Stimulated activated CD4-positive, alpha-beta T cell treated with anti-CD3 and anti-CD28 coated beads, Interleukin-1b, Interleukin-23, amount 100 ng/mL, for 24 hours (primary cell): ENCODE results near the gene SIPA1.
A peak's percentile ranks its signal among the peaks of the same experiment; 100 is the strongest.

Experiments
- DNase-seq, 4 experiments: peaks; one replicate each; pipeline ENCODE4 v3.0.0-alpha.2; 2020; ENCODE audit warnings: low read depth in 4 of 4, low spot score in 1 of 4

Gene SIPA1

DNA sequence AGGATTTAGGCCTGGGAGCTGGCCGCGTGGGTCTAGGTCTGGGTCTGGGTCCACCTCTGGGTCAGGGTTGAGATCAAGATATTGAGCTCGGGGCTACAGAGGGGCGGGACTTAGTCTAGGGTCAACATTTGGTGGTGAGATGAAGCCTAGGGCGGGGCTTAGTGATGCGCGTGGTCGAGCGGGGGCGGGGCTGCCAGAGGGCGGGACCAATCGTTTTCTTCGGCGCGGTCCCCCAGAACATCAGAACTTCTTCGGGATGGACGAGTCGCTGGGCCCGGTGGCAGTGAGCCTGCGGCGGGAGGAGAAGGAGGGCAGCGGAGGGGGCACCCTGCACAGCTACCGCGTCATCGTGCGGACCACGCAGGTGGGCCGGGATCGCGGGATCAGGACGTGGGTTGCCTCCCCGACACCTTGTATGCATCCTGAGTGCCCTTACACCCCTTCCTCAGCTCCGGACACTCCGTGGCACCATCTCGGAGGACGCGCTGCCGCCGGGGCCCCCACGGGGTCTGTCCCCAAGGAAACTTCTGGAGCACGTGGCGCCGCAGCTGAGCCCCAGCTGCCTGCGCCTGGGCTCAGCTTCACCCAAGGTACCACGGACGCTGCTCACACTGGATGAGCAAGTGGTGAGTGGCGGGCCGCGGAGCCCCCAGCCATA lies 4.2 kb downstream of the SIPA1 start:
- no peak for DNase-seq

DNA sequence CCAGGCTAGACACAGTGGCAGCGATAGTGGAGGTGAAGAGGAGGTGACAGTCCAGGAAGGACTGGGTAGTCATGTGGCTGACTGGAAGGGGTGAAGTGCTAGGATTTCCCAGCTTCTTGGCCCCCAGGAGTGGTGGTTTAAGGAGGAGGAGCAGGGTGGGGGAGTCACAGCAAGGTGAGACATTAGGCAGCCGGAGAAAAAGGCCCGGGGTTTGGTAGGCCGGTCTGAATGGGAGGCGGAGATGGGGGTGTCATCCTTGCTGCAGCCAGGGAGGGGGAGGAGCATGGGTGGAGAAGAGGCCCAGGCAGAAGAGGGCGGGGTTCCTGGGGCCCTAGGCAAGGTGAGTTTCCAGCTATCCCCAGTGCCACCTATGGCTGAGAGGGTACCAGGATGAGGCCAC lies 6.1 kb downstream of the SIPA1 start:
- no peak for DNase-seq

DNA sequence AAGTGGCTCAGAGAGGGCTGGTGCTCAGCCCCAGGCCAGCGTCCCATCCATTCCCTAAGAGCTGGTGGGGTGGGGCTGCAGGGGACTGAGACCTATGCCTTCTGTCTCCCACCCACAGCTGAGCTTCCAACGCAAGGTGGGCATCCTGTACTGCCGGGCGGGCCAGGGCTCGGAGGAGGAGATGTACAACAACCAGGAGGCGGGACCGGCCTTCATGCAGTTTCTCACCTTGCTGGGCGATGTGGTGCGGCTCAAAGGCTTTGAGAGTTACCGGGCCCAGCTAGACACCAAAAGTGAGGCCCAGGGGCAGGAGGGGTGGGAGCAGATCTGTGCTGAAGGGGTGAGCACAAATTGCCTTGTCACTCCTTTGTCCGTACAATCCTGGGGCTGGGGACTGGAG lies 6.9 kb downstream of the SIPA1 start:
- no peak for DNase-seq

DNA sequence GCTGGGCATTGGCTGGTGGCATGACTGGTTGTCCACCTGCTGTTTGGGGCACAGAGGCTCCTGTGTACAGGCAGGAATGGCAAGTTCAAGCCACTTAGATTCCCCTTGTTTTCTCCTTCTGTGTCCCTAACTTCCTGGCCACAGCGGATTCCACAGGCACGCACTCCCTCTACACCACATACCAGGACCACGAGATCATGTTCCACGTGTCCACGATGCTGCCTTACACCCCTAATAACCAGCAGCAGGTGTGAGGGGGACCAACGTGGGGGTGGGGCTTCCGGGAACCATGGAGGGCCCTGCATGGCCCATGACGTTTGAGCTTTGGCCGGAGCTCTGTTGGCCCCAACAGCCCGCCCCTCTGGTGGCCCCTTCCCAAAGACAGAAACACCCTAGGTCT lies 7.8 kb downstream of the SIPA1 start:
- no peak for DNase-seq

DNA sequence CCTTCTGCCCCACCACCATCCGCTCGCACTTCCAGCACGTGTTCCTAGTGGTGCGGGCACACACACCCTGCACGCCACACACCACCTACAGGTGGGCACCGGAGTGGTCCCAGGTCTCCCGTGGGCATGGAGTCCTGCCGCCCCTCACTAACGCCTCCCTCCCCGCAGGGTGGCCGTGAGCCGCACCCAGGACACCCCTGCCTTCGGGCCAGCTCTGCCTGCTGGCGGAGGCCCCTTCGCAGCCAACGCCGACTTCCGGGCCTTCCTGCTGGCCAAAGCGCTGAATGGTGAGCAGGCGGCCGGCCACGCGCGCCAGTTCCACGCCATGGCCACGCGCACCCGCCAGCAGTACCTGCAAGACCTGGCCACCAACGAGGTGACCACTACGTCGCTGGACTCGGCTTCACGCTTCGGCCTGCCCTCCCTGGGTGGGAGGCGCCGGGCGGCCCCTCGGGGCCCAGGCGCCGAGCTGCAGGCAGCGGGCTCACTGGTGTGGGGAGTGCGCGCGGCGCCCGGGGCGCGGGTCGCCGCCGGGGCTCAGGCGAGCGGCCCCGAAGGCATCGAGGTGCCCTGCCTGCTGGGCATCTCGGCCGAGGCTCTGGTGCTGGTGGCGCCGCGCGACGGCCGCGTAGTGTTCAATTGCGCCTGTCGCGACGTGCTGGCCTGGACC lies 8.5 kb downstream of the SIPA1 start:
- no peak for DNase-seq

DNA sequence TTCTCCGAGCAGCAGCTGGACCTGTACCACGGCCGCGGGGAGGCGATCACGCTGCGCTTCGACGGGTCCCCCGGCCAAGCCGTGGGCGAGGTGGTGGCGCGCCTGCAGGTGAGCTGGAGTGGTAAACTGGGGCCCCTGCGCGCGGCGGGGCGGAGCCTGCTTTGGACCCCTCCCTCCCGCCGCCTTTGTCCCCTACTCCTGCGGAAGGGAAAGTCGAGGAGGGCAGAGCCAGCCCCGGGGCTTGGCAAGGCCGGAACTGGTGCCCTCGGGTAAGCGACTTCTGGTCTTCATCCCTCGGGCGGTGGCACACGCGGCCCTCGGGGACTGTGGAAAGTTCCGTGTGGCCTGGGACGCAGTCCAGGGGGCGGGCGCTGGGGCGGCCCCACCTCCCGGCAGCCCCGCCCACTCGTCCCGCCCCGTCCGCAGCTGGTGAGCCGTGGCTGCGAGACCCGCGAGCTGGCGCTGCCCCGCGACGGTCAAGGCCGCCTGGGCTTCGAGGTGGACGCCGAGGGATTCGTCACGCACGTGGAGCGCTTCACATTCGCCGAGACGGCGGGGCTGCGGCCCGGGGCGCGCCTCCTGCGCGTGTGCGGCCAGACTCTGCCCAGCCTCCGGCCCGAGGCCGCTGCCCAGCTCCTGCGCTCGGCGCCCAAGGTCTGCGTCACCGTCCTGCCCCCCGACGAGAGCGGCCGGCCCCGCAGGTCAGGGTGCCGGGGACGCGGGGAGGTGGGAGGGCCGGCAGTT lies 9.2 kb downstream of the SIPA1 start:
- no peak for DNase-seq

DNA sequence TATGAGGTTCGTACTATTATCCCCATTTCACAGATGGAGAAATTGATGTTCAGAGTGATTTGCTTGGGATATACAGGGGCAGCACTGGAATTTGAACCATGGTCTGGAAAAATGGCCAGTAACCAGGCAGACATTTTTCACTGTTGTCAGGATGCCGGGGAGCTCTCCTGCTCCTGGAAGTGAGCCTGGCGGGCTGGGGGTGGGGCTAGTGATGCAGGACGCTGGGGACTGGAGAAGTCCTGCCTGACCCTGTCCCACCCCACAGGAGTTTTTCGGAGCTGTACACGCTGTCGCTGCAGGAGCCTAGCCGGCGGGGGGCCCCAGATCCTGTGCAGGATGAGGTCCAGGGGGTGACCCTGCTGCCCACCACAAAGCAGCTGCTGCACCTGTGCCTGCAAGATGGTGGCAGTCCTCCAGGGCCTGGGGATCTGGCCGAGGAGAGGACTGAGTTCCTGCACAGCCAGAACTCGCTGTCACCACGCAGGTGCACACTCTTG lies 11.1 kb downstream of the SIPA1 start:
- no peak for DNase-seq

DNA sequence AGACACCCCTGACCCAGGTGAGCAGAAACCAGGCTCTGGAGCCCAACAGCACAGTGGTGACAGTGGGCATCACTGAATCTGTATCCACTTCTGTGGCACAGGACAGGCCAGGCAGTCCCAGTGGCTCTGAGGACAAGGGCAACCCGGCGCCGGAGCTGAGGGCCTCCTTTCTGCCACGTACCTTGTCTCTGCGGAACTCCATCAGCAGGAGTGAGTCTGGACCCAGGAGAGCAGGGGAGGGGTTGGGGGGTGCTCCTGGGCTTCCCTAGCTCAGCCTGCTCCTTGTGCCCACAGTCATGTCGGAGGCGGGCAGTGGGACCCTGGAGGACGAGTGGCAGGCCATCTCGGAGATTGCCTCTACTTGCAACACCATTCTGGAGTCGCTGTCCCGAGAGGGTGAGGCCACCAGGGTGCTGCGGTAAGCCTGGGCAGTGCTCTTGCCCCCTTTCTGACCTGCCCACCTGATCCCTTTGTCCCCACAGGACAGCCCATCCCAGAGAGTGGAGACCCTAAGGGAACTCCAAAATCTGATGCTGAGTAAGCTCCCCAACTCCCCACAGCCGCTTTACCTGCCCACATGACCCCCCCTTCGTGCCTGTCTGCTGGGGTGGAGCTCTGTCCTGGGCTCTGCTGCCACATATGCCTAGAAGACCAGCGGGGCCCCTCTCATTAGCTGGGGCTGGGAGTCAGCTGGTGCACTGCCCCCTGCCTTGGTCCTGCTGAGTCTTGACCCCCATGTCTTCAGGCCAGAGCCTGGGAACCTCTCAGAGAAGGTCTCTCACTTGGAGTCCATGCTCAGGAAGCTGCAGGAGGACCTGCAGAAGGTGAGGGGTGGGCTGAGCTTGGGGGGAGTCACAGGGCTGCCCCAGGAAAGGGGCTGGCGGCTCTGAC lies 12.0 kb downstream of the SIPA1 start:
- no peak for DNase-seq

DNA sequence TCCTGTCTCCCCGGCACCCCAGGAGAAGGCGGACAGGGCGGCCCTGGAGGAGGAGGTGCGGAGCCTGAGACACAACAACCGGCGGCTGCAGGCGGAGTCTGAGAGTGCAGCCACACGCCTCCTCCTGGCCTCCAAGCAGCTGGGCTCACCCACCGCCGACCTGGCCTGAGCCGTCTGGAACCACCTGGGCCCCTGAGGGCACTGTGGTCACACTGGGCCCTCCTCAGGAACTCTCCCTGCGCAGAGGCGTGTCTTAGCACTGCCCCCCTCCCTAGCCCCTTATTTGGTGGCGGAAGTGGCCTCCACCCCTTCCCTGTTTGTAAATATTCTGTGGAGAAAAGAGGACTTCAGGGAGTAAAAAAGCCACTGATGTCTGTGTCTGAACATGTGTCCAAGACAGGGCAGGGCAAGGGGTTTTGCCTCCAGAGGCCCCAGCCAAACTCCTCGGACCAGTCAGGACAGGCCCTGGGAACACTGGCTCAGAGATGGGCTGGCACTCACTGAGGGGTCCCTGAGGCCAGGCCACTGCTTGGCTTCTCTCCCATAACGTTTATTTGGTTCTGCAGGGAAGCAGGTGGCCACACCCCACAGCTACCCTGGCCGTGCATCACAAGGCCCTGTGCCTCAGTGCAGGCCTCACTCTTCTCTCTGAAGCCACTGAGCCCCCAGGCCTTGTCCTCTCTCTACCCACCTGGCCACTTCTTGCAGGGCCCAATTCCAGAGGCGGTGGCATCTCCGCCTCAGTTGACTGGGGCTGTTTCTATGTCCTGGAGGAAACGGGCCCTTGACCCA lies 12.8 kb downstream of the SIPA1 start:
- no peak for DNase-seq

DNA sequence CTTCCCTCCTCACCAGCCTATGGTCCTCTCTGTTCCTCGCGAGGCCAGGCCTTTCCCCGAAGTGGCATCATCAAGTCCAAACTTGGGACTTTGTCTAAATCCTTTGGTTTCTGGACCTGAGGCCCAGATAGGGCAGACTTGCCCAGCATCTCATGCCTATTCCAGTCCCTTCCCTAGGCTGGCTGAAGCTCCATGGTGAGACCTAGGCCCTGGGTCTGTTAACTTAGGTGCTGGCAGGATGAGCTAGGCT lies 13.4 kb downstream of the SIPA1 start:
- DNase-seq, result no peak

GRCh38 chr11:65651589-65652510 lies 13.9 kb downstream of the SIPA1 start:
- DNase-seq, result no peak

DNA sequence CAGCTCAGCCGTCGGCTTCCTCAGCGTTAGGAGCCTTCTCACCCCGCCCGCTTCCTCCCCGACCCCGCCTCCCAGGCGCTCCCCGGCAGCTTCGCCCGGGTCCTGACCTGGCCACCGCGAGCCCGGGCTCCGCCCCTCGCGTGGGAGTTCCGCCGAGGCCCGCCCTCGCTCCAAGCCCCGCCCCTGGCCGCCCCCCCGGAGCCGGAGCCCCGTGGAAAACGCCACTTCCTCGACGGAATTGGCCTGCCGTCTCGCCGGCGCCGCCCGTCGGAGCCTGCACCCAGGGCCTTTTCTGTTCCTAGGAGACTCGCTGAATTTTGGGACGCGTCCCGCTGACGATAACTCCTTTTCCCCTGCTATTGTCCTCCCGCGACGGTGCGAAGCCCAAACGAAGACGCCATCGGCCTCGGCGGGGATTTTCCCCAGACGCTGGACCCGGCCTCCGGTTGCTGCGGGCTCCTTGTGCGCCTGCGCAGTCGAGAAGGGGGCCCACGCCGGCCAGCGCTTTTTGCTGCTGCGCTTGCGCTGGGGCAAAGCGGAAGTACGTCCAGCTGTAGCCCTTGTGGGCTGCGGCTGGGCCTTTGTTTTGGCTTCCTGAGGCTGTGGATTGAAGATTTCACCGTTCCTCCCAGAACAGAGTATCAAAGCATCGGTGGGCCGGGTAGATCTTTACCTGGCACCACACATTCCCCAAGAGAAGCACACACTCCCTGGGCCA lies 14.8 kb downstream of the SIPA1 start:
- peak; percentile 87 to 95 (median 88) for DNase-seq

DNA sequence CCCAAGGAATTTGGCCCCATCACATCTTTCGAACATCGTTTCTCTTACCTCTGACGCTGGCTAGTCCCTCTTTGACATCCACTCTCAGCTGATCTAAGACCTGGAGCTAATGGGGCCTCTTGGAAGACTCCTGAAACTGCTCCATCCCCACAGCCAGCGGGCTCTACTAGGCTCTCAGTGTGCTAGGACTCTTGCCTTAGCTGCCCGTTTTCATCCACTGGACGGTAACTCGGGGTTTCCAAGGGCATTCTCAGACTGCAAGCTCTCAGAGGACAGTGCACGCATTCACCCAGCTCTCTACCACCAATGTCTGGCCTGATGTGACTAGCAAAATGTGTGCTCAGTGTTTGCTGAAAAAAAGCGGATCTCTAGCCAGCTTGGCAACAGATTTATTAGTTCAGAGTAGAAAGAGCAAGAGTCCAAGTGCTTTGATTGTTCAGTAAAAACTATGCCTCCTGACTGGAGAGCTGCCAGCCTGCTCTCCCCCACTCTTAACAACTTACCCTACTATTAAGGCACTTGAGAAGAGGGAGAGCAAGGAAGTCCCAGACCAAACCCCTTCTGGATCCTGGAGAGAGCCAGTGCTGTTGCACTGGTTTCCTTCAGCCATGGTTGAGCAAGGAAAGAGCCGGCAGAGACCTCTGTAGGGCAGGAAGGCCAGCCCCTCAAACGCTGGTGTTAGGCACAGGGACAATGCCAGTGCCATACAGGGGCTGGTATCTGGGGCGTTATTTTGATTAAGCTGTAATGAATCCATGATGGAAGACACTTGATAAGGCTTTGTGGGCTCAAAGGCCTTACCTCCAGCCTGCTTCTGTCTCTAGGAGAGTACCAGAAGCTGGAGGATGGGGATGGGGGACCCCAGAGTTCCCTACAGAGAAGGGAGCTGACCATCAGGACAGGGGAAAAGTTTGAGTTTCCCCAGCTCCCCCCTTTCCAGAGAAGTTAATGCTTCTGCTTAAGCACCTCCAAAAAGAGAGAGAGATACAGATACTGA lies 15.6 kb downstream of the SIPA1 start:
- no peak for DNase-seq

- DNase-seq, result no peak
Measured at GRCh38 chr11:65654375-65655349, 16.8 kb downstream of the SIPA1 start.

DNA sequence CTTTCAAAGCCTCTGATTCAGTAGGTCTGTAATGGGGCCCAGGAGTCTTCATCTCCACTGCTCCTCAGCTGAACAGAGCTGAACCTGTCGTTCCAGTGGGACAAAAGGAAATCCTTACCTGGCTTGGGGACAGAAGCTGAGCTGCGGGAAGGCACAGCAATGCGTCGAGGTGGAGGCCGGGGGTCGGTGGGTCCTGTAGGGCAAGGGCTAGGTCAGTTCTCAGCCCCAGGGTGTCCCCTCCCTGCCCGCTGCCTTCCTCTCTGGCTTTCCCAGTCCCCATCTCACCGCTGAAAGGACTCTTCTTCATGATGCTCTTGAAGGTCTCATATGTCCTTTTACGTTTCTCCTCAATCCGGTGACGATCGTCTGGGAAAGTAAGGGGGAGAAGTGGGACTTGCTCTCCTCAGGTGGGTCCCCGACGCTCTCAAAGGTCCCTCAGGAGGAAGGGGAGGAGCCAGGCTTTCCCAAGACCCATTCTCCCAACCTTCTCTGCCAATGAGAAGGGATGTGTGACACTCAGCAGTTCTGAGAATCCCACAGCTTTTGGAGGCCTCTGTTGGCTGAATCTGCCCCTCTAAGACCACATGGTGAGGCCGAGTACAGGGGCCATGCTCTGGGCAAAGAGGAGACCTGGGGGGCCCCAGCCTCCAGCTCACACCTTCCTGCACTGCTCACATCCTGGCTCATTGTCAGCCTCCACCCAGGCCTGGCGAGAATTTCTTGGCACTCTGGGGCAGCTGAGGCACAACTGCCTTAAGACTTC lies 17.9 kb downstream of the SIPA1 start:
- DNase-seq, result no peak

GRCh38 chr11:65657426-65657825 lies 19.5 kb downstream of the SIPA1 start:
- no peak for DNase-seq
